ENCODE measurements around the gene COL5A1.

DNA sequence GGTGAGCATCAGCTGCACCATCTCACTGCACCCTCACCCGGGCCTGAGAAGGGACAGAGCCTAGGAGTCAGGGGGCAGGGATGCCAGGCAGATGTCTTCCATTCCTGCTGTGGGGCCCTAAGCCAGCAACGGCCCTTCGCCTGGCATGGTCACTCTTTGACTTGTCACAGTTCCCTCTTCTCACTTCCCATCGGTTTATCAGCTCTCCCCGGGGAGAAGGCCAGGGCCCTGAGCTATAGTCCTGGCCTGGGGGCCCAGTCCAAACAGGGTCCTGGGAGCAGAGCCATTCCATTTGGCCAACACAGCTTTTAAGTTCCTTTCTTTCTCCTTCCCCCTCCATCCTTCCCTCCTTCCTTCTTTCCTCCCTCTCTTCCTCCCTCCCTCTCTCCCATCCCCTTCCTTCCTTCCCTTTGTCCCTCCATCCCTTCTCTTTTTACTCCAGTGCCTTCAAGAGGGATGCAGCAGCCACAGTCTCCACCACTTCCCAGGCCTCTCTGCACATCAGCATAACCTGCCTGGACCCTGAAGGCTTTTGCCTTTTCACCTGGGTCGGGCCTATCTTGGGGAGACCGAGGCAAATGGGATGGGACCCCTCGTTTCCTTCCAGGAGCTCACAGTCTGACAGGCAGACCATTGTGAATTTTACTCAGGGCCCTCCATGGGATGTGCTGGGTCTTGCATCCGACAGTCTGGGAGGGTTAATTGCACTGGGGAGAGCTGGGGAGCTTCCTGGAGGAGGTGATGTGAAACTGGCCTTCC lies 4.2 kb downstream of the COL5A1 start:
- TF ChIP-seq, protein P1, sequence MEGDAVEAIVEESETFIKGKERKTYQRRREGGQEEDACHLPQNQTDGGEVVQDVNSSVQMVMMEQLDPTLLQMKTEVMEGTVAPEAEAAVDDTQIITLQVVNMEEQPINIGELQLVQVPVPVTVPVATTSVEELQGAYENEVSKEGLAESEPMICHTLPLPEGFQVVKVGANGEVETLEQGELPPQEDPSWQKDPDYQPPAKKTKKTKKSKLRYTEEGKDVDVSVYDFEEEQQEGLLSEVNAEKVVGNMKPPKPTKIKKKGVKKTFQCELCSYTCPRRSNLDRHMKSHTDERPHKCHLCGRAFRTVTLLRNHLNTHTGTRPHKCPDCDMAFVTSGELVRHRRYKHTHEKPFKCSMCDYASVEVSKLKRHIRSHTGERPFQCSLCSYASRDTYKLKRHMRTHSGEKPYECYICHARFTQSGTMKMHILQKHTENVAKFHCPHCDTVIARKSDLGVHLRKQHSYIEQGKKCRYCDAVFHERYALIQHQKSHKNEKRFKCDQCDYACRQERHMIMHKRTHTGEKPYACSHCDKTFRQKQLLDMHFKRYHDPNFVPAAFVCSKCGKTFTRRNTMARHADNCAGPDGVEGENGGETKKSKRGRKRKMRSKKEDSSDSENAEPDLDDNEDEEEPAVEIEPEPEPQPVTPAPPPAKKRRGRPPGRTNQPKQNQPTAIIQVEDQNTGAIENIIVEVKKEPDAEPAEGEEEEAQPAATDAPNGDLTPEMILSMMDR (IDR thresholded peaks at IDR 0.05) = no peak
- TF ChIP-seq POLR2A (IDR thresholded peaks at IDR 0.05) = no peak

All from heart left ventricle (tissue), 13 donors.